Measurements from ENCODE around the gene FHAD1. TPM values are rescaled to one million over a fixed set of nuclear protein-coding genes. Genes with fewer than 3 reads are reported as not detected.

FHAD1 gene
- total RNA-seq, 4 donors from 2014 or later, result 0.95 to 1.7 TPM; not detected in 2

GRCh38 chr1:15344380-15344779 lies 97.4 kb downstream of the FHAD1 start:
- no peaks in the 10 kb centered on the region for H3K9me3 ChIP-seq
- peaks cover 0 to 21% (median 0%) of the 10 kb centered on the region in 4 donors for H3K4me1 ChIP-seq
- DNase-seq, result no peak
- no peak overlapping the region for H3K4me3 ChIP-seq
- no peak overlapping the region for H3K27ac ChIP-seq
- H3K27me3 ChIP-seq, result no peaks in the 10 kb centered on the region
- TF ChIP-seq, protein P1, sequence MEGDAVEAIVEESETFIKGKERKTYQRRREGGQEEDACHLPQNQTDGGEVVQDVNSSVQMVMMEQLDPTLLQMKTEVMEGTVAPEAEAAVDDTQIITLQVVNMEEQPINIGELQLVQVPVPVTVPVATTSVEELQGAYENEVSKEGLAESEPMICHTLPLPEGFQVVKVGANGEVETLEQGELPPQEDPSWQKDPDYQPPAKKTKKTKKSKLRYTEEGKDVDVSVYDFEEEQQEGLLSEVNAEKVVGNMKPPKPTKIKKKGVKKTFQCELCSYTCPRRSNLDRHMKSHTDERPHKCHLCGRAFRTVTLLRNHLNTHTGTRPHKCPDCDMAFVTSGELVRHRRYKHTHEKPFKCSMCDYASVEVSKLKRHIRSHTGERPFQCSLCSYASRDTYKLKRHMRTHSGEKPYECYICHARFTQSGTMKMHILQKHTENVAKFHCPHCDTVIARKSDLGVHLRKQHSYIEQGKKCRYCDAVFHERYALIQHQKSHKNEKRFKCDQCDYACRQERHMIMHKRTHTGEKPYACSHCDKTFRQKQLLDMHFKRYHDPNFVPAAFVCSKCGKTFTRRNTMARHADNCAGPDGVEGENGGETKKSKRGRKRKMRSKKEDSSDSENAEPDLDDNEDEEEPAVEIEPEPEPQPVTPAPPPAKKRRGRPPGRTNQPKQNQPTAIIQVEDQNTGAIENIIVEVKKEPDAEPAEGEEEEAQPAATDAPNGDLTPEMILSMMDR (IDR thresholded peaks at IDR 0.05), result no peak
- no peak for TF ChIP-seq POLR2A (IDR thresholded peaks at IDR 0.05)
- H3K36me3 ChIP-seq, result no peaks in the 10 kb centered on the region

- Histone ChIP-seq H3K27ac (peak overlapping the region in 3 of 4 donors; percentile 24 to 73 (median 62)), H3K27me3 (no peaks in the 10 kb centered on the region), H3K36me3 (no peaks in the 10 kb centered on the region), H3K9me3 (no peaks in the 10 kb centered on the region), H3K4me1 (peaks cover 0 to 25% (median 0%) of the 10 kb centered on the region in 4 donors), H3K4me3 (no peak overlapping the region)
- peak in 1 of 3 donors; percentile 37 for DNase-seq
- no peak for TF ChIP-seq POLR2A (IDR thresholded peaks at IDR 0.05)
- TF ChIP-seq, protein P1 (IDR thresholded peaks at IDR 0.05), result no peak
Measured at GRCh38 chr1:15344800-15345704, 98.0 kb downstream of the FHAD1 start.

DNA sequence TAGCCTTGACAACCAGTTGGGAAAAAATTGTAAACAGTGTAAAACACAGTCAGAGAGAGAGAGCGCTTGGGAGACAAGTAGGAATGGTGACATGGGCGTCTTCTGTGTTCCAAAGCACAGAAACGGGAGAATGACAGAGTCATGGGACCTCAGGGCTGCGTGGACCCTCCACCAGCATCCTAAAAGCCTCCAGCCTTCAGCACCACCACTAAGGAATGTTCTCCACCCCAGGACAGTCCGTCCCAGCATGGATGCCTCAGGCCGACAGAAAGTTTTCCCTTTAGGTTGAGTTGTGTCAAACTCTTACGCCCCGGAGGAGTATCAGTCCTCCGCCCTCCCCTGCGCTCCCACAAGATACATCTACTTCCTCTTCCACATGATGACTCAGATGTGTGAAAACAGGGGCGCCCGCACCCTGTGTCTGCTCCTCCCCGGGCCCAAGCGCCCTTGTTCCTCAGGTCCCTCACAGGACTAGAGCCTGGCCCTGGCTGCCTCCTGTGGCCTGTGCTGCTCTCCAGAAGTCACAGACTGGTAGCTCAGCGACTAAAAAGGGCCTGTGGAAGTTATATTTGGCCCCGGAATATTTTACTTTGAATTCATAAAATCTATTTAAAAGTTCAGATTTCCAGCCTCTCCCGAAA lies 98.8 kb downstream of the FHAD1 start:
- H3K4me1 ChIP-seq, result peaks cover 0 to 32% (median 0%) of the 10 kb centered on the region in 4 donors
- no peaks in the 10 kb centered on the region for H3K9me3 ChIP-seq
- DNase-seq, result peak; percentile 59 to 93 (median 80)
- peak in 1 of 2 donors; percentile 20 for TF ChIP-seq POLR2A (IDR thresholded peaks at IDR 0.05)
- TF ChIP-seq, protein P1 (IDR thresholded peaks at IDR 0.05), result no peak
- no peak overlapping the region for H3K4me3 ChIP-seq
- no peaks in the 10 kb centered on the region for H3K36me3 ChIP-seq
- peak overlapping the region in 3 of 4 donors; percentile 24 to 73 (median 62) for H3K27ac ChIP-seq
- no peaks in the 10 kb centered on the region for H3K27me3 ChIP-seq

- Histone ChIP-seq H3K4me1 (peaks cover 0 to 38% (median 0%) of the 10 kb centered on the region in 4 donors), H3K27ac (peak overlapping the region in 3 of 4 donors; percentile 24 to 73 (median 62)), H3K27me3 (no peaks in the 10 kb centered on the region), H3K36me3 (no peaks in the 10 kb centered on the region), H3K9me3 (no peaks in the 10 kb centered on the region), H3K4me3 (no peak overlapping the region)
- TF ChIP-seq, protein P1 (IDR thresholded peaks at IDR 0.05), result no peak
- TF ChIP-seq POLR2A (IDR thresholded peaks at IDR 0.05), result no peak
- DNase-seq, result peak in 1 of 3 donors; percentile 29
Measured at GRCh38 chr1:15346346-15347030, 99.5 kb downstream of the FHAD1 start.

DNA sequence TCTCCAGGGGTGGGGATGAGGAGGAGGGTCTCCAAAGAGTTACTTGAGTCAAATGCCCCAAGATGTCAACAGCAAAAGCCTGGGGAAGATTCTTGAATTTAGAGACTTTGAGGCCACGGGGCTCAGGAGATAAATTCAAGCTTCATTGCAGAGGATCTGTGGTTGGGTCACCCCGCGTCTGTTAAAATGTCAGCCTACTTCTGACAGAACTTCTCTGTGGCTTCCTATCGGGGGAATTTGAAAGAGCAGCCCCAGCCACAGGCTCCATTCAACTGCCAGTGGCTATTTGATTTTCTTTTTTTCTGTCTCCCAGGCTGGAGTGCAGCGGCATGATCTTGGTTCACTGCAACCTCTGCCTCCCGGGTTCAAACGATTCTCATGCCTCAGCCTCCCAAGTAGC lies 100.2 kb downstream of the FHAD1 start:
- H3K27ac ChIP-seq, result no peak overlapping the region
- peaks cover 0 to 42% (median 2%) of the 10 kb centered on the region in 4 donors for H3K4me1 ChIP-seq
- no peaks in the 10 kb centered on the region for H3K9me3 ChIP-seq
- peak in 1 of 3 donors; percentile 25 for DNase-seq
- no peaks in the 10 kb centered on the region for H3K27me3 ChIP-seq
- no peaks in the 10 kb centered on the region for H3K36me3 ChIP-seq
- TF ChIP-seq, protein P1 (IDR thresholded peaks at IDR 0.05), result no peak
- TF ChIP-seq POLR2A (IDR thresholded peaks at IDR 0.05), result no peak
- H3K4me3 ChIP-seq, result no peak overlapping the region

Measured in Peyer's patch (tissue), 4 donors.